ENCODE data around the gene TAPBP. TPM values are rescaled to one million over a fixed set of nuclear protein-coding genes. Genes with fewer than 3 reads are reported as not detected.

TAPBP gene
- total and polyA plus RNA-seq, 9 of the 15 experiments (the other 6 are each of a cell fraction or from before 2014, with no cell fraction given), result 5.6 to 74.0 (median 22.3) TPM

DNA sequence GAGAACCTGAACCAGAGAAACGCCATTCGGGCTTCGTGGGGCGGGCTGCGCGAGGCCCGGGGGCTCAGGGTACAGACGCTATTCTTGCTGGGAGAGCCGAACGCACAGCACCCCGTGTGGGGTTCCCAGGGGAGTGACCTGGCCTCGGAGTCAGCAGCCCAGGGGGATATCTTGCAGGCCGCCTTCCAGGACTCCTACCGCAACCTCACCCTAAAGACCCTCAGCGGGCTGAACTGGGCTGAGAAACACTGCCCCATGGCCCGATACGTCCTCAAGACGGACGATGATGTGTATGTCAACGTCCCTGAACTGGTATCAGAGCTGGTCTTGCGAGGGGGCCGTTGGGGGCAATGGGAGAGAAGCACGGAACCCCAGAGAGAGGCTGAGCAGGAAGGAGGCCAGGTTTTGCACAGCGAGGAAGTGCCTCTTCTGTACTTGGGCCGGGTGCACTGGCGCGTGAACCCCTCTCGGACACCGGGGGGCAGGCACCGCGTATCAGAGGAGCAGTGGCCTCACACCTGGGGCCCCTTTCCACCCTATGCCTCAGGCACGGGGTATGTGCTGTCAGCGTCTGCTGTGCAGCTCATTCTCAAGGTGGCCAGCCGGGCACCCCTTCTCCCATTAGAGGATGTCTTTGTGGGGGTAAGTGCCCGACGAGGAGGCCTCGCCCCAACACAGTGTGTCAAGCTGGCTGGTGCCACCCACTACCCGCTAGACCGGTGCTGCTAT is 36.1 kb downstream of the TAPBP start (continued):
- TF ChIP-seq, protein P1, sequence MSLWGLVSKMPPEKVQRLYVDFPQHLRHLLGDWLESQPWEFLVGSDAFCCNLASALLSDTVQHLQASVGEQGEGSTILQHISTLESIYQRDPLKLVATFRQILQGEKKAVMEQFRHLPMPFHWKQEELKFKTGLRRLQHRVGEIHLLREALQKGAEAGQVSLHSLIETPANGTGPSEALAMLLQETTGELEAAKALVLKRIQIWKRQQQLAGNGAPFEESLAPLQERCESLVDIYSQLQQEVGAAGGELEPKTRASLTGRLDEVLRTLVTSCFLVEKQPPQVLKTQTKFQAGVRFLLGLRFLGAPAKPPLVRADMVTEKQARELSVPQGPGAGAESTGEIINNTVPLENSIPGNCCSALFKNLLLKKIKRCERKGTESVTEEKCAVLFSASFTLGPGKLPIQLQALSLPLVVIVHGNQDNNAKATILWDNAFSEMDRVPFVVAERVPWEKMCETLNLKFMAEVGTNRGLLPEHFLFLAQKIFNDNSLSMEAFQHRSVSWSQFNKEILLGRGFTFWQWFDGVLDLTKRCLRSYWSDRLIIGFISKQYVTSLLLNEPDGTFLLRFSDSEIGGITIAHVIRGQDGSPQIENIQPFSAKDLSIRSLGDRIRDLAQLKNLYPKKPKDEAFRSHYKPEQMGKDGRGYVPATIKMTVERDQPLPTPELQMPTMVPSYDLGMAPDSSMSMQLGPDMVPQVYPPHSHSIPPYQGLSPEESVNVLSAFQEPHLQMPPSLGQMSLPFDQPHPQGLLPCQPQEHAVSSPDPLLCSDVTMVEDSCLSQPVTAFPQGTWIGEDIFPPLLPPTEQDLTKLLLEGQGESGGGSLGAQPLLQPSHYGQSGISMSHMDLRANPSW (CRISPR knock-in tag; IDR thresholded peaks at IDR 0.05), result 0 out of 2 replicates have a peak, but pooled peaks have one; percentile 7

DNA sequence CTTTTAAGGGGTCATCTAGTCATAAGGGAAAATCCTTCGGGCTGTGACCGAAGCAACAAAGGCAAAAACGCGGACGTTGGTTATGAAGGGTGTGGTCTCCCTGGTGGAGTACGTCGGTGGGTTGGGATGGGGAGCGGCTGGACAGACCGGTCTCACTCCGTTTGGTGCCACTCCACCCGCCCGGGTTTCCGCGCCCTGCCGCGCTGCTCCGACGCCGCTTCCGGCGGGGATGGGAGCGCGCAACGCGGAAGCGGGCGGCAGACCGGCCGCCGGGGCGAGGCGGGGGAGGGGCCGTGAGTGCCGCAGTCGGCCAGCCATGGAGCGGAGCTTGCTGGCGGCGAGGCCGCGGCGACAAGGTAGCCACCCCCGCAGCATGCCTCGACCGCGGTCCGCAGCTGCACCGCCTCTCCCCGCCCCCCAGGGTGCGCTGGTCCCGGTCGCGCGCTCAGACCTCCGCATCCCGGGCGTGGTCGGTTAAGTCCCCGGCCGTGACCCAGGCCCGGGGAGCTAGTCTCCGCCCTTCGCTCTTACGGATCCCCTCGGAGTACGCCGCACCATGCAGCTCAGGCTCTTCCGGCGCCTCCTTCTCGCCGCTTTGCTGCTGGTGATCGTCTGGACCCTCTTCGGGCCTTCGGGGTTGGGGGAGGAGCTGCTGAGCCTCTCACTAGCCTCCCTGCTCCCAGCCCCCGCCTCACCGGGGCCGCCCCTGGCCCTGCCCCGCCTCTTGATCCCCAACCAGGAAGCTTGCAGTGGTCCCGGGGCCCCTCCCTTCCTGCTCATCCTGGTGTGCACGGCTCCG is 36.8 kb downstream of the TAPBP start, which contains the start of gene B3GALT4:
B3GALT4 (plus strand) TSS at position 260 of the 799 bp plus-strand sequence; CDS start at position 557, 297 bp downstream.
- Histone ChIP-seq H3K4me2 (ENCODE audit: insufficient read depth, low read length) (peak within 1 kb of the TSS; percentile 99), H3K9me1 (ENCODE audit: control insufficient read depth, insufficient read depth, low read length) (no peaks in the 10 kb centered on the region), H3K9ac (ENCODE audit: insufficient read depth in 1 of 2, low read depth in 2 of 2, low read length in 2 of 2) (peak within 1 kb of the TSS; percentile 90 to 100), H3K36me3 (ENCODE audit: control insufficient read depth, insufficient read depth, low read length) (peaks cover 91% of the 10 kb centered on the region), H3K27me3 (ENCODE audit: control insufficient read depth in 2 of 2, insufficient read depth in 2 of 2, low read length in 2 of 2) (no peaks in the 10 kb centered on the region), H3K27ac (ENCODE audit: extremely low read depth, low read depth, low read length) (peak within 1 kb of the TSS; percentile 98), H3K9me3 (replicated peaks; ENCODE audit: control insufficient read depth, insufficient read depth, low read depth, low read length) (no peaks in the 10 kb centered on the region), H4K20me1 (replicated peaks; ENCODE audit: control insufficient read depth, insufficient read depth, low read length) (peaks cover 42% of the 10 kb centered on the region), H2AFZ (ENCODE audit: low read depth, low read length) (peak within 1 kb of the TSS; percentile 82), H3K4me1 (replicated peaks in 1 of 2; ENCODE audit: control insufficient read depth in 2 of 2, insufficient read depth in 2 of 2, low read length in 2 of 2) (peaks cover 39 to 40% of the 10 kb centered on the region in 2 experiments), H3K4me3 (peak within 1 kb of the TSS; percentile 93), H3K79me2 (ENCODE audit: control insufficient read depth, insufficient read depth, low read length) (peaks cover 45% of the 10 kb centered on the region)
- in situ Hi-C loops (cut with MboI), result loop anchor here (10.0 kb wide), 1 partner anchor 128 kb away; no protein-coding TSS in a partner anchor
- peak; percentile 90 to 95 (median 92) for DNase-seq (ENCODE audit: extremely low read depth in 1 of 4, low spot score in 3 of 4)
- no TSS peak for BruUV-seq (replicated peaks)
- CTCF ChIA-PET (ENCODE audit: low intra/inter-chr PET ratio), result interaction anchor here (0.6 to 6.6 kb wide), 5 partner anchors 68 to 154 kb away, joined by 3 to 64 read pairs (median 3); no protein-coding TSS in a partner anchor
- peak; percentile 59 for FAIRE-seq
- WGBS (ENCODE audit: insufficient coverage, low coverage, missing lambda C conversion rate), result 2% methylated on average over 68 of the region's 80 CpGs
- POLR2A ChIA-PET, result interaction anchor here (0.5 to 8.1 kb wide), 32 partner anchors 8 to 599 kb away, joined by 3 to 90 read pairs (median 4); partner anchors contain the start of genes KIFC1, PFDN6, RGL2 and RING1
- ATAC-seq, result peak; percentile 83
- intact Hi-C loops (cut with micrococcal nuclease), result loop anchor here (2.0 to 10.0 kb wide), 3 partner anchors 134 to 298 kb away; partner anchors contain the start of genes CUTA and PHF1
- TF ChIP-seq ZNF583 (CRISPR knock-in tag; IDR thresholded peaks at IDR 0.05) (peak; percentile 73; the same call in 1 of the 2 replicates), ZNF717 (CRISPR knock-in tag; IDR thresholded peaks at IDR 0.05) (0 out of 2 replicates have a peak, but pooled peaks have one; percentile 76), LARP7 (IDR thresholded peaks at IDR 0.05) (no peak), ZNF324 (CRISPR knock-in tag; IDR thresholded peaks at IDR 0.05) (peak; percentile 58; the same call in 1 of the 2 replicates), ZFPM2 (CRISPR knock-in tag; IDR thresholded peaks at IDR 0.05) (peak; percentile 94), FOXJ3 (CRISPR knock-in tag; IDR thresholded peaks at IDR 0.05) (no peak), ERF (CRISPR knock-in tag; IDR thresholded peaks at IDR 0.05) (peak; percentile 99), BRD9 (IDR thresholded peaks at IDR 0.05; ENCODE audit: low read depth, partially characterized antibody) (no peak), BMI1 (IDR thresholded peaks at IDR 0.05; ENCODE audit: low read length) (no peak), PCBP1 (IDR thresholded peaks at IDR 0.05; ENCODE audit: low read depth, low read length, poor library complexity, severe bottlenecking) (peak; percentile 98), FOXM1 (IDR thresholded peaks at IDR 0.05; ENCODE audit: low read depth) (no peak), FOXM1 (CRISPR knock-in tag; IDR thresholded peaks at IDR 0.05; ENCODE audit: low read depth) (peak; percentile 97), ZNF766 (CRISPR knock-in tag; conservative IDR thresholded peaks at IDR 0.05) (peak; percentile 55; the same call in 1 of the 2 replicates), TCF7 (IDR thresholded peaks at IDR 0.05; ENCODE audit: borderline replicate concordance) (peak; percentile 55; the same call in 1 of the 2 replicates), HDAC1 (IDR thresholded peaks at IDR 0.05) (peak in 1 of 2 experiments; percentile 78; a peak in 2 of 4 replicates)

All from K562 (cell line).